Transverse colon (tissue), 4 donors: ENCODE measurements around the gene STK39. TPM values are rescaled to one million over a fixed set of nuclear protein-coding genes. Genes with fewer than 3 reads are reported as not detected.

Experiments used
- DNase-seq: peaks from one replicate; pipeline ENCODE4 v3.0.0-alpha.2; 2019
- H3K27ac ChIP-seq, 4 donors: fragments of 200-600 bp; sonication (generic); 2 replicates each; pipeline ENCODE4 v1.5.1; 2016 to 2018; ENCODE audit warnings: inconsistent platforms in 4 of 4
- H3K27me3 ChIP-seq: fragments of 200-600 bp; sonication (generic); 2 replicates; pipeline ENCODE4 v1.5.1; 2017; ENCODE audit warnings: inconsistent platforms
- H3K36me3 ChIP-seq, 4 donors: fragments of 200-600 bp; sonication (generic); 2 replicates each; pipeline ENCODE4 v1.5.1; 2017 to 2019; ENCODE audit warnings: inconsistent platforms in 4 of 4
- H3K4me1 ChIP-seq, 4 donors: fragments of 200-600 bp; sonication (generic); 2 replicates each; pipeline ENCODE4 v1.5.1; 2017 to 2020; ENCODE audit warnings: inconsistent platforms in 4 of 4
- H3K4me3 ChIP-seq, 4 donors: fragments of 200-600 bp; sonication (generic); 1 replicate in 1 of 4; 2 replicates in 3 of 4; pipeline versions ENCODE4 v1.5.1 to v1.6.1; 2017 to 2019; ENCODE audit warnings: inconsistent platforms in 4 of 4
- H3K9me3 ChIP-seq, 2 donors: fragments of 200-600 bp; sonication (generic); 2 replicates each; pipeline ENCODE4 v1.5.1; 2017 to 2019; ENCODE audit warnings: inconsistent platforms in 2 of 2
- CTCF ChIP-seq, 5 experiments: fragments of 200-600 bp in 3 of 5; fragments of 450-650 bp in 2 of 5; sonication (generic) in 3 of 5; IDR thresholded peaks; 1 replicate in 2 of 5; 2 replicates in 3 of 5; pipeline ENCODE4 v1.5.1; 2016 to 2017; ENCODE audit warnings: antibody characterized with exemption in 5 of 5, inconsistent platforms in 3 of 5, mild to moderate bottlenecking in 2 of 5, moderate library complexity in 1 of 5
- EP300 ChIP-seq: sonication (generic); formaldehyde crosslinking; IDR thresholded peaks from one replicate; pipeline ENCODE4 v1.6.1; 2017; ENCODE audit warnings: antibody characterized with exemption, low read depth
- POLR2A ChIP-seq: fragments of 450-650 bp; IDR thresholded peaks from one replicate; pipeline ENCODE4 v1.6.1; 2016; ENCODE audit warnings: antibody characterized with exemption, mild to moderate bottlenecking, moderate library complexity
- POLR2AphosphoS5 ChIP-seq, 3 donors: sonication (generic); formaldehyde crosslinking; IDR thresholded peaks; one replicate each; pipeline ENCODE4 v1.6.1; 2016; ENCODE audit warnings: antibody characterized with exemption in 3 of 3
- WGBS, 2 donors: methylation state at CpG; one replicate each; pipeline ENCODE4 v1.1.5; 2018; ENCODE audit warnings: low coverage in 1 of 2; 5-methylcytosine and 5-hydroxymethylcytosine counted together
- in situ Hi-C, 4 donors: fragments of 200-750 bp; cut with MboI; loops; one replicate each; pipeline versions ENCODE4 v1.15.0 to v1.15.1; 2017; ENCODE audit warnings: low sequenced_read_pairs in 3 of 4, low pct_ligation_motif_present in 1 of 4, low pct_unique_long_range_greater_than_20kb in 1 of 4
- intact Hi-C: fragments of 100-400 bp; cut with DNase I; formaldehyde crosslinking; loops from one replicate; pipeline ENCODE4 v1.15.1; 2023; ENCODE audit warnings: low total_unique reads
- total RNA-seq, 4 donors: library from RNA; depleted of rRNA; stranded (reverse); fragments of >200 nt; gene quantifications; one replicate each; pipeline ENCODE4 v1.1.0, GENCODE V29; 2016

The STK39 gene
- total RNA-seq, 4 donors from 2014 or later, result 30.6 to 46.1 (median 36.7) TPM

GRCh38 chr2:167964650-167965413 lies 282.6 kb downstream of the STK39 start:
- in situ Hi-C loops (no loop called here), intact Hi-C loops (no loop called here)
- Histone ChIP-seq H3K27me3 (no peaks in the 10 kb centered on the region), H3K4me3 (no peak overlapping the region), H3K27ac (no peak overlapping the region), H3K4me1 (peaks cover 0 to 3% (median 0%) of the 10 kb centered on the region in 4 donors), H3K36me3 (no peaks in the 10 kb centered on the region), H3K9me3 (no peaks in the 10 kb centered on the region)
- WGBS, 2 donors, result 90% methylated on average over 3 to 5 of the region's 5 CpGs
- DNase-seq, result no peak
- no peak for TF ChIP-seq POLR2A
- no peak for TF ChIP-seq POLR2AphosphoS5 (IDR thresholded peaks at IDR 0.05)
- TF ChIP-seq EP300, result no peak
- peak in 1 of 5 experiments; percentile 4 for TF ChIP-seq CTCF (IDR thresholded peaks at IDR 0.05)

GRCh38 chr2:167963899-167964649 lies 283.3 kb downstream of the STK39 start:
- no peak overlapping the region for H3K4me3 ChIP-seq
- no peaks in the 10 kb centered on the region for H3K9me3 ChIP-seq
- intact Hi-C loops (no loop called here), in situ Hi-C loops (no loop called here)
- peaks cover 0 to 3% (median 0%) of the 10 kb centered on the region in 4 donors for H3K4me1 ChIP-seq
- no peak for TF ChIP-seq CTCF (IDR thresholded peaks at IDR 0.05)
- no peaks in the 10 kb centered on the region for H3K36me3 ChIP-seq
- no peak overlapping the region for H3K27ac ChIP-seq
- no peak for DNase-seq
- 95 to 98% methylated on average over 9 of the region's 9 CpGs for WGBS, 2 donors
- H3K27me3 ChIP-seq, result no peaks in the 10 kb centered on the region

- Histone ChIP-seq H3K9me3 (no peaks in the 10 kb centered on the region), H3K27me3 (no peaks in the 10 kb centered on the region), H3K36me3 (no peaks in the 10 kb centered on the region), H3K4me1 (peaks cover 0 to 3% (median 0%) of the 10 kb centered on the region in 4 donors), H3K4me3 (no peak overlapping the region), H3K27ac (no peak overlapping the region)
- intact Hi-C loops, result no loop called here
- DNase-seq, result no peak
- TF ChIP-seq POLR2A, result no peak
- no peak for TF ChIP-seq EP300
- no peak for TF ChIP-seq CTCF (IDR thresholded peaks at IDR 0.05)
- no peak for TF ChIP-seq POLR2AphosphoS5 (IDR thresholded peaks at IDR 0.05)
- in situ Hi-C loops, result no loop called here
- 36 to 94% methylated on average over 3 to 10 of the region's 10 CpGs for whole genome bisulfite sequencing, 2 donors
Measured at GRCh38 chr2:167962436-167963226, 284.8 kb downstream of the STK39 start.

- Histone ChIP-seq H3K4me1 (no peaks in the 10 kb centered on the region), H3K4me3 (no peak overlapping the region), H3K9me3 (no peaks in the 10 kb centered on the region), H3K27ac (no peak overlapping the region), H3K36me3 (no peaks in the 10 kb centered on the region), H3K27me3 (no peaks in the 10 kb centered on the region)
- DNase-seq, result no peak
- no peak for TF ChIP-seq EP300
- no peak for TF ChIP-seq CTCF (IDR thresholded peaks at IDR 0.05)
- TF ChIP-seq POLR2A, result no peak
- TF ChIP-seq POLR2AphosphoS5 (IDR thresholded peaks at IDR 0.05), result no peak
- 100% methylated on average over 2 to 3 of the region's 3 CpGs for WGBS, 2 donors
- in situ Hi-C loops (no loop called here), intact Hi-C loops (no loop called here)
Measured at GRCh38 chr2:167961536-167962048, 285.8 kb downstream of the STK39 start.
